DOHH2 (cell line): ENCODE measurements around the gene RNU6-8.

Experiments used
- H3F3A ChIP-seq: fragments of 200-600 bp; sonication (generic), shearing (Covaris generic); 2 replicates; pipeline ENCODE4 v1.6.0; 2016; ENCODE audit warnings: antibody characterized with exemption, mild to moderate bottlenecking; ENCODE audit not compliant: control insufficient read depth, insufficient read depth
- H3K27ac ChIP-seq: fragments of 200-600 bp; sonication (generic); 2 replicates; pipeline ENCODE4 v1.5.1; 2014; ENCODE audit warnings: low read depth, mild to moderate bottlenecking, low read length, moderate library complexity
- H3K27me3 ChIP-seq: fragments of 200-600 bp; sonication (generic); 2 replicates; pipeline ENCODE4 v1.6.1; 2014; ENCODE audit warnings: mild to moderate bottlenecking, low read length, mixed read lengths; ENCODE audit not compliant: control insufficient read depth
- H3K36me3 ChIP-seq: fragments of 200-600 bp; sonication (generic); 2 replicates; pipeline ENCODE4 v1.6.1; 2014; ENCODE audit warnings: mild to moderate bottlenecking, low read length, moderate library complexity, mixed read lengths; ENCODE audit not compliant: control insufficient read depth
- H3K4me1 ChIP-seq: fragments of 200-600 bp; sonication (generic); 2 replicates; pipeline ENCODE4 v1.6.1; 2014; ENCODE audit warnings: mild to moderate bottlenecking, low read length, mixed read lengths; ENCODE audit not compliant: control insufficient read depth
- H3K4me2 ChIP-seq: fragments of 200-600 bp; sonication (generic); 2 replicates; pipeline ENCODE4 v1.6.0; 2014; ENCODE audit warnings: mild to moderate bottlenecking, low read length, moderate library complexity
- H3K4me3 ChIP-seq: fragments of 200-600 bp; sonication (generic); 2 replicates; pipeline ENCODE4 v1.5.1; 2014; ENCODE audit warnings: mild to moderate bottlenecking, low read length, mixed read lengths
- H3K79me2 ChIP-seq: fragments of 200-600 bp; sonication (generic); 2 replicates; pipeline ENCODE4 v1.6.1; 2014; ENCODE audit warnings: mild to moderate bottlenecking, low read length, mixed read lengths; ENCODE audit not compliant: control insufficient read depth
- H3K9me2 ChIP-seq: fragments of 200-600 bp; sonication (generic); replicated peaks from 2 replicates; pipeline ENCODE4 v1.6.1; 2014; ENCODE audit warnings: mild to moderate bottlenecking, low read length, mixed read lengths; ENCODE audit not compliant: control insufficient read depth
- H3K9me3 ChIP-seq: fragments of 200-600 bp; sonication (generic); 2 replicates; pipeline ENCODE4 v1.6.1; 2014; ENCODE audit warnings: antibody characterized with exemption, low read length, mixed read lengths; ENCODE audit not compliant: control insufficient read depth, insufficient read depth
- H4K20me1 ChIP-seq: fragments of 200-600 bp; sonication (generic); 2 replicates; pipeline ENCODE4 v1.6.0; 2014; ENCODE audit warnings: low read depth, mild to moderate bottlenecking, antibody characterized with exemption, low read length, moderate library complexity; ENCODE audit not compliant: control insufficient read depth, insufficient read depth
- EZH2phosphoT487 ChIP-seq: fragments of 200-600 bp; sonication (generic); IDR thresholded peaks from 2 replicates; pipeline ENCODE4 v1.6.1; 2017; ENCODE audit warnings: borderline replicate concordance, mild to moderate bottlenecking, antibody characterized with exemption, low read length, moderate library complexity, mixed read lengths
- TF ChIP-seq, protein P1 (sequence below): fragments of 200-600 bp; sonication (generic); IDR thresholded peaks from one replicate; pipeline ENCODE4 v1.5.1; 2014; ENCODE audit warnings: antibody characterized with exemption, mild to moderate bottlenecking, low read depth, low read length; ENCODE audit not compliant: poor library complexity, severe bottlenecking

Gene RNU6-8

DNA sequence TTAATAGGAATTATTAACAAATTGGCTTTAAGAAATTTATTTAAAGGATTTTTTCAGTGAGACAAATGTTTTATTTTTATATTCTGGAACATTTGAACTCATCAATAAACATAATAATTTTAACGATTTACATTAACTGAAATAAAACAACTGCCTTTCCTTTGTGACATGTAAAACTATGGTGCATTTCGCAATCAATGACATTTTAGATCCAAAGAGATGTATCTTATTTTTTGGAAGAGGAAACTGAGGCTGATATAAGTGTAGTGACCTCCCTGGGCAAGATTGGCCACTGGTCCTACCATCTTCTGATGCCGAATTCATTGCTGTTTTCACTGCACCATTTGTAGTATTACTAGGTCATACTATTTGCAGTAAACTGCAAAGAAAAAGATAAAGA, 2.5 kb upstream of the RNU6-8 start:
- Histone ChIP-seq H3K9me2 (no peaks in the 10 kb centered on the region), H3K4me2 (no peak overlapping the region), H4K20me1 (no peaks in the 10 kb centered on the region), H3K27ac (no peak overlapping the region), H3K27me3 (peaks cover 24% of the 10 kb centered on the region), H3K79me2 (no peaks in the 10 kb centered on the region), H3K9me3 (no peaks in the 10 kb centered on the region), H3F3A (peaks cover 8% of the 10 kb centered on the region; the same call in 1 of the 2 replicates), H3K36me3 (no peaks in the 10 kb centered on the region), H3K4me3 (no peak overlapping the region), H3K4me1 (peaks cover 34% of the 10 kb centered on the region)
- TF ChIP-seq EZH2phosphoT487: no peak
- TF ChIP-seq, protein P1, sequence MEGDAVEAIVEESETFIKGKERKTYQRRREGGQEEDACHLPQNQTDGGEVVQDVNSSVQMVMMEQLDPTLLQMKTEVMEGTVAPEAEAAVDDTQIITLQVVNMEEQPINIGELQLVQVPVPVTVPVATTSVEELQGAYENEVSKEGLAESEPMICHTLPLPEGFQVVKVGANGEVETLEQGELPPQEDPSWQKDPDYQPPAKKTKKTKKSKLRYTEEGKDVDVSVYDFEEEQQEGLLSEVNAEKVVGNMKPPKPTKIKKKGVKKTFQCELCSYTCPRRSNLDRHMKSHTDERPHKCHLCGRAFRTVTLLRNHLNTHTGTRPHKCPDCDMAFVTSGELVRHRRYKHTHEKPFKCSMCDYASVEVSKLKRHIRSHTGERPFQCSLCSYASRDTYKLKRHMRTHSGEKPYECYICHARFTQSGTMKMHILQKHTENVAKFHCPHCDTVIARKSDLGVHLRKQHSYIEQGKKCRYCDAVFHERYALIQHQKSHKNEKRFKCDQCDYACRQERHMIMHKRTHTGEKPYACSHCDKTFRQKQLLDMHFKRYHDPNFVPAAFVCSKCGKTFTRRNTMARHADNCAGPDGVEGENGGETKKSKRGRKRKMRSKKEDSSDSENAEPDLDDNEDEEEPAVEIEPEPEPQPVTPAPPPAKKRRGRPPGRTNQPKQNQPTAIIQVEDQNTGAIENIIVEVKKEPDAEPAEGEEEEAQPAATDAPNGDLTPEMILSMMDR: no peak

DNA sequence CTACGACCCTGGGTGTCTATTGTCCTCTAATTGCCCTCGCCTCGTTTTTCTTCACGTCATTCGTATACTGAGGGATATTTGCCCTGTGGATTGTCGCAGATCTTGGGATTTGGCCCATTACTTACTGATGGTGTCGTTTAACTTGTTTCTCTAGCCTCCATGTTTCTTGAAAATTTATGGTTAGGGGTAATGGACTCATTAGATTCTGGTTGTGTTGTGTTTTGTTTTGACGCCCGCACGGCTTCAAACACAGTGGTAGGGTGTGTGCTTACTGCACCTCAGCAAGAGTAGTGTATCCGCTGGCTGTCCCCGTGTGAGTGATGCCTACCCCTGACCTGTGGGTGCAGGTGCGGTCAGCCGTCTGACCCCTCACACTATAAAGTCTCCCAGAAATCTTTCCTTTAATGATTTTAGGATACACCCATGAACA, 874 bp upstream of the RNU6-8 start:
- Histone ChIP-seq H3K79me2 (no peaks in the 10 kb centered on the region), H3K4me1 (peaks cover 41% of the 10 kb centered on the region), H3K4me3 (peak overlapping the region; percentile 92), H3K9me2 (no peaks in the 10 kb centered on the region), H3F3A (peaks cover 13% of the 10 kb centered on the region), H3K27me3 (peaks cover 24% of the 10 kb centered on the region), H3K9me3 (no peaks in the 10 kb centered on the region), H3K27ac (no peak overlapping the region), H3K36me3 (no peaks in the 10 kb centered on the region), H4K20me1 (no peaks in the 10 kb centered on the region), H3K4me2 (peak overlapping the region; percentile 86)
- TF ChIP-seq EZH2phosphoT487: no peak
- TF ChIP-seq, protein P1: no peak

DNA sequence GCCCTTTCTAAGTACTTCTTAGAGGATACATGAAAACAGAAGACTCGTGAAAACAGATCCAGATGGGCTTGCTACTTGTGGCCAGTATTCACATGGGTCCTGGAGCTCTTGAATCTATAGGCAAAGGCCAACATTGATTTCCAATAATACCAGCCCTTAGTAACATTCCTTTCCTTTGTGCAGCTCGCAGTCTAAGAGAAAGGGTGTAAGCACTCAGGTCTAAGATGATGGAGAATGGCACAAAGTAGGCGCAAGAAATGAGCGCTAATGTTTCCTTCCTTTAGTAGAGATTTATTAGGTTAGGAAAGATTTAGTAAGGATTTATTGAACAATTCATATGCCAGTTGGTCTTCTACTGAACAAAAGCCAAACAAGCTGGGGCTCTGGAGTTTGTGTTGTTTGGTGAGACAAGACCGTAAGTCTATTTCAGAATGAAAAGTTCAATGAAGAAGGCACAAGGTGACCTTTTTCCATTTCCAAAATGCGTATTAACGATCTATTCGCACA, 525 bp downstream of the RNU6-8 start:
- Histone ChIP-seq H3K4me1 (peaks cover 41% of the 10 kb centered on the region), H3K27ac (no peak overlapping the region), H3K9me2 (no peaks in the 10 kb centered on the region), H4K20me1 (no peaks in the 10 kb centered on the region), H3K27me3 (peaks cover 34% of the 10 kb centered on the region), H3F3A (peaks cover 13% of the 10 kb centered on the region), H3K9me3 (no peaks in the 10 kb centered on the region), H3K79me2 (no peaks in the 10 kb centered on the region), H3K4me2 (peak overlapping the region; percentile 86), H3K4me3 (peak overlapping the region; percentile 92), H3K36me3 (no peaks in the 10 kb centered on the region)
- no peak for TF ChIP-seq EZH2phosphoT487
- TF ChIP-seq, protein P1: no peak
